CD4-positive, alpha-beta T cell treated with Interleukin-2 at 100 ng/mL for 4 hours (primary cell): Measurements from ENCODE around the gene BICC1.
A peak's percentile ranks its signal among the peaks of the same experiment; 100 is the strongest.

Experiments used
- DNase-seq: peaks from one replicate; pipeline ENCODE4 v3.0.0-alpha.2; 2020; ENCODE audit warnings: low spot score

Gene BICC1

DNA sequence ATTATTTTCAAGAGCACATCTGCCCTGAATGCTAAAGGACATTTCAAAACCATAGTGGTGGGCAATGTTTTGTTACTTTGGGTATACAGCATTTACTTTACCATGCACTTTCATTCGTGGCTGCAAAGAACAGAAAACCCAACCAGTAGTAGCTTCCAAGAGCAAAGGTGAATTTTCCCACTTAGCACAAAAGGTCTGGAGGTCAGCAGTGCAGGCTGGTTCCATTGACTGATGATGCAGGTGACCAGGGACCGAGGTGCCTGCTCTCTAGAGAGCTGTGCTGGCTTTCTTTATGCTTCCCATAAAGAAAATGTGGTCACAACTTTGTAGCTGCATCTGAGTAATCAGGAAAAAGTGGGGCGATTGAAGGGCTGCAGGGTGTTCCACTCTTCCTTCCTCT, 240.0 kb downstream of the BICC1 start:
- DNase-seq, result no peak

- no peak for DNase-seq
Measured at GRCh38 chr10:58753425-58753824, 240.8 kb downstream of the BICC1 start.

DNA sequence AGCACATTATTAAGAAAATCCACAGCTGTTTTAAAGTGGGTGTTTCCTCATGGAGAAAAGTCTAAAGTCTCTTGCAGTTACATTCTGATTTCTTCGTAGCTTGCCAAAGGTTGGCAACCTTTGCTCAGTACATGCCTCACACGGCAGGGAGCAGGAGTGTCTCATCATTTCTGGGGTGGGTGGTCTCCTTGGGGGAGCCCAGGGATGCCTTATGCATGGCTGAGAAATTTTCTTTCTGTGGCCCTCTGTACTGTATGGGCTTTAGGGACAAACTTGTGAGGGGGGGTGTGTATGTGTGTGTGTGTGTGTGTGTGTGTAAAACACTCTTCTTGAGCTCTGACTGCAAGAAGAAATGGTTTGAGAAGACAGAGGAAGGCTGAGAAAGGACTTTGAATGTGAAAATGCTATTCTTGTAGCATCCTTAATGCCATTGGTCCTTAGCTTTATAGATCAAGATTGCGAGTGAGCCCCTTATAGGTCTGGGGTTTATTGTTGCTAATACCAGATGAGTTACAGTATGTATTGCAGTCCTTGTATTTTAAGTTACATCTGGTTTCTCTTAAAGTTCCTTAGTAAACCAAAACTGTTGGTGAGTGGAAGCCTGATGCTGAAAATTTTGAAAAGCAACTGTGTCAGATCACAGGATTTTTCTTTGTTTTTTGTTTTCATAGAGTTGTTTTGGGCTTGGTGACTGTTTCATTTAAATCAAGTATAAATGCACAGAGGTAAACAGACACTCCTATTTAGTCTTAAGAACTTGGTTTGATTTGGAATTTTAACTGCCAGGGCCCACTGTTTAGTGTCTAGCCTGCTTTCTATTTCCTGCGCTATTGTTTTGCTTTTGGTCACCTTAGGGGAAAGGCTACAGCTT, 242.0 kb downstream of the BICC1 start:
- DNase-seq, result no peak

- no peak for DNase-seq
Measured at GRCh38 chr10:58755340-58755610, 242.6 kb downstream of the BICC1 start.

DNA sequence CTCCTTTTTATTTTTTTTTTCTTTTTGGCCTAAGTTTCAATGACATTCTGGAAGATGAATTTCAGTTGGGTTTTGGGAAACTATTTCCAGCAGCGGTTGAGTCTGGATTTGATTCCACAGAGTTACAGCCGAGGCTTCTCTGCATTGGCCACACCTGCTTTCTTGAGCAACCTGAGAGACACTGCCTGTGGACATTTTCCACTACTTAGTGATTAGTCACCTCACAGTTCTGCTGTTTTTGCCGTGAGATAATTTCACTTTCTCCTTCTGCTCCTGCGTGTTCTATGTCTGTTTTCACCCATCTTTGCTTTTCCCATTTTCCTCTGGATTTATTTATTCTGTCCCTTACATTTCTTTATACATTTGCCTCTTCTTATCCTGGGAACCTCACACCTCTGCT, 243.0 kb downstream of the BICC1 start:
- no peak for DNase-seq

GRCh38 chr10:58756130-58756719, 243.6 kb downstream of the BICC1 start:
- no peak for DNase-seq

DNA sequence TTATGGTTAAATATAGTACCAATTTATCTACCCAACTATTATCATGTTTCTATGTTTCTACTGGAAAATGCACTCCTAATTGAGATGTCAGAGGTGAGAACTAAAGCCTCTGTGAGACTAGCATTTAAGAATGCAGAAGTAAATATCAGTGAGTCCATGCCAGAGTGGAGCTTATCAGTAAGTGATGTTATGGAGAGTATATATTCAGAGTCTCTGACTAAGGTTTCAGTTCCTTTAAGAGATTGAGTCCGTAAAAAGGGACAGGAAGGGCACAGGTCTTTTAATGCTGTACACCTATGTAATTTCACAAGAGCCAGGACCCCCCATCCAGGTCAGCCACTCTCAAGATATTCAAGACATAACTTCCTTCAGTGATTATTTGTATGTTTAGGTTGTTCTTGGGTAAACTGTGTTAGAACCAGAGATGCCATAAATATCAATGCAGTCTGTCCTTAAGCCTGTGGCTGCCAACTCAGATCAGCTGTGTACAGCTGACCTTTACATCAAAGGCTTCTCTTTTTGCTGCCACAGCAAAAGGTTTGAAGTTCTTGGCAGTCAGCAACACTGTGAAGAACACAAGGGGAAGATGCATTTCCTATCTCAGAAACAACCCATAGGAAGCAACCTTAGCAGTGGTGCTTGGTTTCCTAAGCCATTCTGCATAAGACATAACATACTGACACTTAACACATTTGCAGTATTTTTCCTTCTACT, 244.8 kb downstream of the BICC1 start:
- no peak for DNase-seq

DNA sequence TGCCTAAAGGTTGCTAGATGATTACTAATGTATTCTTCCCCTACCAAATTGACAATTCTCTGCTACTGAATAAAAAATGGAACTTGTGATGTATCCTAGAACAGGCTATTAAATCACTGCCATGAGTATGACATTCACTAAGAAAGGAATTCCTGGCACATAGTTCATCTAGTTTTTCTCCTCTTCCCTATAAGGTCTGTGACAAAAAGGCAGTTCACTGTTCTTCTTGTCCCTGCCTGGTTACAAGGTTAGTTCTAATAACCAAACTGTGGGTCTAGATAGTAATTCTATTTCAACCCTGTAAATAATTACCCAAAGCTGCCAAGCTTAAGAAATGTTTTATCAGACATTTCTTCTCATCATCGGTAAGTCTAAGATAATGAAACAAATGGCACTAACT, 245.6 kb downstream of the BICC1 start:
- DNase-seq, result no peak

DNA sequence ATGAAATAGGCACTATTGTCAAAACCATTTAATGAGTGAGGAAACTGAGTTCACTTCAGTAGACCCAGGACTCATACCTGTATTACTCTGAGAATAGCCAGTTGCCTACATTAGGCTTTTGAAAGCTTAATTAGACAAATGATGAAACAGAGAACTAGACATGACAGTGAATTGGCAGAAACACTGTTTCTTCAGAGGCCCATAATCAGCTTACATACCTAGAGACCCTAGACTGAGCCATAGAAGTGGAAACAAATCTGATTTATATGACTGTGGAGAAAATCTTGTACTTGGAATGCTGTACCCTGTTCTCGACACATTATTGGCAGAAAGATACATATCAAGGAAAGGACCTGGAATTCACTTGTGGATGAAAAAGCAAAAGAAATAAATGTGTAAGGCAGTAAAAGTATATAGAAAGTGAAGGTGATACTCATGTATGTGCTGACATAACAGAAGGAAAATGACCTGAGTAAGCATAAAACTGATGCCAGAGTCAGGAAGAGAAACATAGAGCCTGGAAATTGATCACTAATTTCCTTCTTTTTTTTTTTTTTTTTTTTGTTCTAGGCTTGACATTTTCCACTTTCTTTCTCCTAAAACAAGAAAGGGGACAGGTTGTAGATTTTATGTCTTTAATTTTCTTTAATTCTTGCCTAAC, 251.5 kb downstream of the BICC1 start:
- no peak for DNase-seq

- no peak for DNase-seq
Measured at GRCh38 chr10:58765910-58766309, 253.2 kb downstream of the BICC1 start.

DNA sequence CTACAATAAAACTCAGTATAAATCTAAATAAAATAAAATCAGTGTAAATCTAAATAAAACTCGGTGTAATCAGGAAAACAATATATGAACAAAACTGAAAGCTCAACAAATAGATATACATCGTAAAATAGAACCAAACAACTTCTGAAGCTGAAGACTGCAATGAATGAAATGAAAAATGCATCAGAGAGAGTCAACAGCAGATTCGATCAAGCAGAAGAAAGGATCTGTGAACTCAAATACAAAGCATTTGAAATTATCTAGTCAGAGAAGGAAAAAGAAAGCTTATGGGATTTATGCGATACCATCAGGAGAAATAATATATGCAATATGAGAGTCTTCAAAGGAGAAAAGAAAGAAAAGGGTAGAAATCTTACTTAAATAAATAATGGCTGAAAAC, 255.0 kb downstream of the BICC1 start:
- no peak for DNase-seq

DNA sequence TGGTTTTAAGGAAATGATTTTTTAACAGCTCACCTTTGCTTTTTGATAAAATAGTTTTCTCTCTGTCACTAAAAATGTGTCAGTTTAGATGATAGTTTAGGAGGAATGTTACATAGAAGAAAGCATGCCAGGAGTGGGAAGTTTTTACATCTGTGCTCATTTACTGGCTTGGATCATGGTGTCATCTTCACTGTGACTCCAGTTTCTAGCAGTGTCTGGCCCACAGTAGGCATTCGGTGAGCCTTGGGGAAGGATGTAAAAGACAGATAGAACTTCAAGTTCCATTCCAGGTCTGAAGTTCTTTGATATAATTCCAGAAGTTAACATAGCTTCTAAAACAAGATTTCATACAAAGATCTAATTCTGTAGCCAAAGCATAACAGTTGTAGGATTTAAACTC, 259.2 kb downstream of the BICC1 start:
- DNase-seq, result no peak

DNA sequence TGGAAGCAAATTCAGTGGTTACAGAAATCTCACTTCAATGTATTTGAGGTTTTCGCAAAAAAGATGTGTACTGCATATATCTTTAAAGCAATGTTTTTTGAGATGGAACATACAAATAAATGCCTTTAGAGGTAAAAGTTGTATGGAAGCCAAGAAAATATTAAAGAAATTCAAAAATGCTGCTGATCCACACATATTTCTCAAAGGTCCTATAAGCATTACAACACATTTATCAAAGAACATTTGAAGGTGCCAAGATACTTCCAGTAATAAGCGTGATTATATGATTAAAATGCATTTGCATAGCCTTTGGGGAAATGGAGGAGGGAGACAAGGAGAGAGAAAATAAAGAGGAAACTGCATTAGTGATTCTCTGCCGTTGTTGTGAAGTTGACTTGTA, 260.1 kb downstream of the BICC1 start:
- no peak for DNase-seq

DNA sequence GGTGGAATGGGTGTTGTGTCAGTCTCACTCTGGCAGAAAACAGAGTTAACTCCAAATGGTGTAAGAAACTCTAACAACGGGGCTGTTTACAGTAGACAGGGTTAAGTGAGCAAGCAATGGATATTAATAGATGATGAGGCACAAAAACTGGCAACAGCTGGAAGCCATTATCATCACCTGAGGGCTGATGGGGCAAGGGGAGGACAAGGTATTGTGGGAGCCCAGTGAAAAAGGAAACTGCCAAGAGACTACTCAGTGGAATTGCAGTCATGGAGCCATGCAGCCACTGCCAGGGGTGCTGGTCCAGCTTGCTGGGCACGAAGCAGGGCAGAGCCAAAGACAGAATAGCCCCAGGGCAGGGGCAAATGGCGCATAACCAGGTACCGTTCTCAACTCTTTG, 260.7 kb downstream of the BICC1 start:
- DNase-seq, result no peak

GRCh38 chr10:58773944-58774343, 261.3 kb downstream of the BICC1 start:
- DNase-seq, result no peak

GRCh38 chr10:58775960-58776567, 263.4 kb downstream of the BICC1 start:
- DNase-seq, result no peak

DNA sequence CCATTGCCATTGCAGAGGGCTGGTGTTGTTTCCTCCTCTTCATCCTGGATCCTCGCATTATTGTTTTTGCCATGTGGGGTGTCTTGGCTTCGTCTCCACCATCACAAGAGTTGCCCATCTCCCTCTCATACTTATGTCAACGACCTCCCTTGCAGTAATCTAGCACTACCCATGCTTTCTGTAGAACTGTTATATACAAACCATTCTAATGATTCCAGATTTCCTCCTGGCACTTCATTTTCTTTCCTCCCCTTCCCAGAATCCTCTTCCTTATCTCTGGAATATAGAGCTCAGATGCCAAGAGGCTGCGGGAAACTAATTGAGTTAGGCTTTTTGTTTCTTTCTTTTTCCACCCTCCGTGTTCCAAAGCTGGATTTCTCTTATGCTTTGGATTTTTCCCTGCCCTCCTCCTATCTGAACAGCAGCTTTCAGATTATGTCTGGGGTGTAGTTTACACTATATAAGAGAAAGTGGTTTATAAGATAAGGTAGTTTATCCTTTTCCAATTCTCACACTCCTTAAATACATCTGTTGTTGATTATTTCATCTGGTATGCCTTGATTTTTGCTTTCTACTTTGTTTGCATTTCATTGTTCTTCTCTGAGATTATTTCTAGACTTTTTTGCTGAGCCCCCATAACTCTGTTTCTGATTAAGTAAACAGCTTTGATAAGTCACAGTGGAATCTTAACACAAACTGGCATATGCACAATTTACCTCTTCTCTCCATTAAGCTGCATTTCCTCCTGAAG, 264.1 kb downstream of the BICC1 start:
- no peak for DNase-seq

DNA sequence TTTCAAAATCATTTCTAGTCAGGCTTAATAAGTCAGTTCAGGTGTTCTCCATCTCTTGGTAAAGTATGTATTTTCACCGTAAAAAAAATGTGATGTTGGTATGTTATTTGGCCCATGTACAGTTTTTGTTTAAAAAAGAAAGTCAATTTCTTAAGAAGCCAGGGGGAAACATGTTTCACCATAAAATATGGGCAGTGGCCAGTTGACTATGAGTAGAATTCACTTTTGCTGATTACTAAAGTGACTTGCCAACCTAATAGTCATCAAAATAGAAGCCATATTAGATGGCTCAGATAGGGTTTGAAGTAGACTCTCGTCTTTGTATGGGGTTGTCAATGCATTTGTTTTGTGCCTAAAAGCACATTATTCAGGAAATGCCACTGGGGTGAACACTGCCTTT, 266.3 kb downstream of the BICC1 start:
- DNase-seq, result no peak

GRCh38 chr10:58779594-58779993, 266.9 kb downstream of the BICC1 start:
- DNase-seq, result no peak

- no peak for DNase-seq
Measured at GRCh38 chr10:58780476-58780875, 267.8 kb downstream of the BICC1 start.

DNA sequence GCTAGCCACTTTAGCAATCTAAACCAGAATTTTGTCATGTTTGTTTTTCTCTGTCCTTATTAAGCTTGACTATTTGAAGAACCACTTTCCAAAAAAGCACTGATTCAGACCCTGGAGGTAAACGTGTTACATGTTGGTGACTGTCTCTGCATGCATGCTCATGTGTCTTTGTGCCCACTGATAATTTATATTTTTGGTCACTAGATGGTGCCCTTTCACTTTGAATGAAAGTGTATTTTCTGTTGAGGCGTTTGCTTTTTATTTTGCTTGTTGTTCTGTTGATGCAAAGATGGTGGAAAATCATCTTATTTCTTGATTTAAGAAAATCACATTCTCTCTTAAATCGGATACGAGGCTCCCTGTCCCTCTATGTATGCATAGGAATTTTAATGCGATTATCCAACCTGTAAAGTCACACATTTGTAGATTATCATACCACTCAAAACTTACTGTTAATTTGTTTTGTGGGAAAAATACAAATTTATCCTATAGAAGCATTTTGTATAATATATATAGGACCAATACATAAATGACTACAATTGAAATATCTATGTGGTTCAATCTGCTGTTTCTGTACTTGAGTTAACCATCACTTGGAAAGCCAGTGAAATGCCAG, 269.3 kb downstream of the BICC1 start:
- DNase-seq, result peak; percentile 27
